ENCODE results near the gene MAP7D2. TPM values are rescaled to one million over a fixed set of nuclear protein-coding genes. Genes with fewer than 3 reads are reported as not detected.

The MAP7D2 gene
- total and polyA plus RNA-seq, 9 of the 15 experiments (the other 6 are each of a cell fraction or from before 2014, with no cell fraction given): 0.01 to 0.04 (median 0.03) TPM; not detected in 4

DNA sequence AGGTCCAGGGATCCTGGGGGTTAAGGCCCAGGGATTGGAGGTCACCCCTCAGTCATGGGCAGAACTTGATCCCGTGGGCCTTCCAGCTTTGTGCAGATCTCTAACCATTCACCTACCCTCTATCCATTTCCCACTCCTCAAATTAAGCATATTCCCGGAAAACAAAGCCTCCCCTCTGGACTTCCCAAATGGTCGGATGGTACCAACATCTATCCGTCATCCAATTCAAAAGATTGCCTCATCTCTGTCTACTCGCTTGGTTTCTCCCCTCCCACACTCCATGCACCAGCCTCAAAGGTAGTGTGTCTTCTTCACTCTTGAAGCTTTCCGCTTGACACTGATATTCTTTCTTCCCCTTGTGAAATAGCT, 125.4 kb downstream of the MAP7D2 start:
- no peaks in the 10 kb centered on the region for H4K20me1 ChIP-seq (replicated peaks; ENCODE audit: control insufficient read depth, insufficient read depth, low read length)
- 44% methylated on average over 3 of the region's 6 CpGs for WGBS (ENCODE audit: insufficient coverage, low coverage, missing lambda C conversion rate)
- DNase-seq (ENCODE audit: extremely low read depth in 1 of 4, low spot score in 3 of 4): no peak
- no peaks in the 10 kb centered on the region for H3K27me3 ChIP-seq (ENCODE audit: control insufficient read depth in 2 of 2, insufficient read depth in 2 of 2, low read length in 2 of 2)
- no peak for TF ChIP-seq PYGO2 (tag; IDR thresholded peaks at IDR 0.05)
- TF ChIP-seq, protein P1, sequence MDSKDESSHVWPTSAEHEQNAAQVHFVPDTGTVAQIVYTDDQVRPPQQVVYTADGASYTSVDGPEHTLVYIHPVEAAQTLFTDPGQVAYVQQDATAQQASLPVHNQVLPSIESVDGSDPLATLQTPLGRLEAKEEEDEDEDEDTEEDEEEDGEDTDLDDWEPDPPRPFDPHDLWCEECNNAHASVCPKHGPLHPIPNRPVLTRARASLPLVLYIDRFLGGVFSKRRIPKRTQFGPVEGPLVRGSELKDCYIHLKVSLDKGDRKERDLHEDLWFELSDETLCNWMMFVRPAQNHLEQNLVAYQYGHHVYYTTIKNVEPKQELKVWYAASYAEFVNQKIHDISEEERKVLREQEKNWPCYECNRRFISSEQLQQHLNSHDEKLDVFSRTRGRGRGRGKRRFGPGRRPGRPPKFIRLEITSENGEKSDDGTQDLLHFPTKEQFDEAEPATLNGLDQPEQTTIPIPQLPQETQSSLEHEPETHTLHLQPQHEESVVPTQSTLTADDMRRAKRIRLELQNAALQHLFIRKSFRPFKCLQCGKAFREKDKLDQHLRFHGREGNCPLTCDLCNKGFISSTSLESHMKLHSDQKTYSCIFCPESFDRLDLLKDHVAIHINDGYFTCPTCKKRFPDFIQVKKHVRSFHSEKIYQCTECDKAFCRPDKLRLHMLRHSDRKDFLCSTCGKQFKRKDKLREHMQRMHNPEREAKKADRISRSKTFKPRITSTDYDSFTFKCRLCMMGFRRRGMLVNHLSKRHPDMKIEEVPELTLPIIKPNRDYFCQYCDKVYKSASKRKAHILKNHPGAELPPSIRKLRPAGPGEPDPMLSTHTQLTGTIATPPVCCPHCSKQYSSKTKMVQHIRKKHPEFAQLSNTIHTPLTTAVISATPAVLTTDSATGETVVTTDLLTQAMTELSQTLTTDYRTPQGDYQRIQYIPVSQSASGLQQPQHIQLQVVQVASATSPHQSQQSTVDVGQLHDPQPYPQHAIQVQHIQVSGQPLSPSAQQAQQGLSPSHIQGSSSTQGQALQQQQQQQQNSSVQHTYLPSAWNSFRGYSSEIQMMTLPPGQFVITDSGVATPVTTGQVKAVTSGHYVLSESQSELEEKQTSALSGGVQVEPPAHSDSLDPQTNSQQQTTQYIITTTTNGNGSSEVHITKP (IDR thresholded peaks at IDR 0.05; ENCODE audit: partially characterized antibody): peak; percentile 24
- TF ChIP-seq NRF1 (conservative IDR thresholded peaks at IDR 0.05 in 1 of 2, IDR thresholded peaks at IDR 0.05 in 1 of 2): peak in 1 of 2 experiments; percentile 25; a peak in 3 of 4 replicates
- TF ChIP-seq MTA3 (IDR thresholded peaks at IDR 0.05; ENCODE audit: borderline replicate concordance): 0 out of 2 replicates have a peak, but pooled peaks have one; percentile 3
- no peak for TF ChIP-seq CREB5 (CRISPR knock-in tag; IDR thresholded peaks at IDR 0.05)
- H2AFZ ChIP-seq (ENCODE audit: low read depth, low read length): peak overlapping the region; percentile 95
- no peak for FAIRE-seq
- ChIA-PET CTCF (ENCODE audit: low intra/inter-chr PET ratio) (interaction anchor here (0.6 to 1.3 kb wide), 2 partner anchors 252 to 1056 kb away, joined by 3 to 10 read pairs; no protein-coding TSS in a partner anchor), POLR2A (no interaction called here)
- in situ Hi-C loops (cut with MboI) (no loop called here), intact Hi-C loops (cut with micrococcal nuclease) (loop anchor here (1.0 to 2.0 kb wide), 2 partner anchors 87 to 252 kb away; no protein-coding TSS in a partner anchor)
- H3K4me1 ChIP-seq (replicated peaks in 1 of 2; ENCODE audit: control insufficient read depth in 2 of 2, insufficient read depth in 2 of 2, low read length in 2 of 2): peaks cover 4 to 9% of the 10 kb centered on the region in 2 experiments; a peak in 2 of 5 replicates
- H3K9me3 ChIP-seq (replicated peaks; ENCODE audit: control insufficient read depth, insufficient read depth, low read depth, low read length): no peaks in the 10 kb centered on the region
- no peak for ATAC-seq
- no peak overlapping the region for H3K9ac ChIP-seq (ENCODE audit: insufficient read depth in 1 of 2, low read depth in 2 of 2, low read length in 2 of 2)
- no peaks in the 10 kb centered on the region for H3K79me2 ChIP-seq (ENCODE audit: control insufficient read depth, insufficient read depth, low read length)
- peak overlapping the region; percentile 15; the same call in 1 of the 2 replicates for H3K4me3 ChIP-seq
- no peak overlapping the region for H3K27ac ChIP-seq (ENCODE audit: extremely low read depth, low read depth, low read length)
- H3K9me1 ChIP-seq (ENCODE audit: control insufficient read depth, insufficient read depth, low read length): no peaks in the 10 kb centered on the region
- peak overlapping the region; percentile 50; the same call in 1 of the 2 replicates for H3K4me2 ChIP-seq (ENCODE audit: insufficient read depth, low read length)
- BruUV-seq (replicated peaks): no TSS peak
- H3K36me3 ChIP-seq (ENCODE audit: control insufficient read depth, insufficient read depth, low read length): no peaks in the 10 kb centered on the region
